GM19099 (cell line): ENCODE data around the gene ANAPC16.

Experiments
- POLR2A ChIP-seq: IDR thresholded peaks from 3 replicates; pipeline ENCODE4 v1.6.1; 2011; ENCODE audit warnings: low read depth; ENCODE audit not compliant: insufficient read length; ENCODE audit errors: extremely low read depth

The ANAPC16 gene

GRCh38 chr10:72215611-72216549 lies at the start of gene ANAPC16, which contains the start of gene ASCC1:
Gene ANAPC16 (plus strand): TSS chr10:72216012. CDS start chr10:72223915, 7,903 bp downstream.
Gene ASCC1 (minus strand): TSS chr10:72216276. CDS start chr10:72213298, 2,978 bp downstream.
- peak; percentile 94 for TF ChIP-seq POLR2A

GRCh38 chr10:72167118-72167517 lies 48.7 kb upstream of the ANAPC16 start:
- TF ChIP-seq POLR2A = no peak

GRCh38 chr10:72170263-72170662 lies 45.5 kb upstream of the ANAPC16 start:
- TF ChIP-seq POLR2A = no peak

GRCh38 chr10:72170733-72171132 lies 45.1 kb upstream of the ANAPC16 start:
- no peak for TF ChIP-seq POLR2A

- no peak for TF ChIP-seq POLR2A
These were observed 44.6 kb upstream of the ANAPC16 start for GRCh38 chr10:72171175-72171630.

GRCh38 chr10:72173262-72173618 lies 42.6 kb upstream of the ANAPC16 start:
- TF ChIP-seq POLR2A = no peak

GRCh38 chr10:72173619-72174296 lies 42.1 kb upstream of the ANAPC16 start:
- TF ChIP-seq POLR2A = no peak

GRCh38 chr10:72174297-72174662 lies 41.5 kb upstream of the ANAPC16 start:
- TF ChIP-seq POLR2A = no peak

GRCh38 chr10:72175149-72175548 lies 40.7 kb upstream of the ANAPC16 start:
- TF ChIP-seq POLR2A = no peak

GRCh38 chr10:72176701-72177100 lies 39.1 kb upstream of the ANAPC16 start:
- TF ChIP-seq POLR2A = no peak

GRCh38 chr10:72177454-72177853 lies 38.4 kb upstream of the ANAPC16 start:
- TF ChIP-seq POLR2A = no peak

GRCh38 chr10:72184156-72184555 lies 31.7 kb upstream of the ANAPC16 start:
- no peak for TF ChIP-seq POLR2A

- no peak for TF ChIP-seq POLR2A
These were observed 29.4 kb upstream of the ANAPC16 start for GRCh38 chr10:72186258-72186981.

GRCh38 chr10:72186982-72187330 lies 28.9 kb upstream of the ANAPC16 start:
- no peak for TF ChIP-seq POLR2A

- no peak for TF ChIP-seq POLR2A
These were observed 20.9 kb upstream of the ANAPC16 start for GRCh38 chr10:72194949-72195348.
